ENCODE measurements around the gene DUSP2. TPM values are rescaled to one million over a fixed set of nuclear protein-coding genes. Genes with fewer than 3 reads are reported as not detected.

The DUSP2 gene
- total and polyA plus RNA-seq, 7 donors: 1.2 to 17.4 (median 2.8) TPM; not detected in 1

- Histone ChIP-seq H3K4me3 (no peak overlapping the region), H3K9me3 (no peaks in the 10 kb centered on the region), H3K36me3 (peaks cover 0 to 15% (median 8%) of the 10 kb centered on the region in 4 donors), H3K27me3 (no peaks in the 10 kb centered on the region), H3K27ac (no peak overlapping the region), H3K4me1 (no peaks in the 10 kb centered on the region)
- TF ChIP-seq POLR2AphosphoS5 (IDR thresholded peaks at IDR 0.05): no peak
- TF ChIP-seq POLR2A (IDR thresholded peaks at IDR 0.05): no peak
- TF ChIP-seq, protein P1, sequence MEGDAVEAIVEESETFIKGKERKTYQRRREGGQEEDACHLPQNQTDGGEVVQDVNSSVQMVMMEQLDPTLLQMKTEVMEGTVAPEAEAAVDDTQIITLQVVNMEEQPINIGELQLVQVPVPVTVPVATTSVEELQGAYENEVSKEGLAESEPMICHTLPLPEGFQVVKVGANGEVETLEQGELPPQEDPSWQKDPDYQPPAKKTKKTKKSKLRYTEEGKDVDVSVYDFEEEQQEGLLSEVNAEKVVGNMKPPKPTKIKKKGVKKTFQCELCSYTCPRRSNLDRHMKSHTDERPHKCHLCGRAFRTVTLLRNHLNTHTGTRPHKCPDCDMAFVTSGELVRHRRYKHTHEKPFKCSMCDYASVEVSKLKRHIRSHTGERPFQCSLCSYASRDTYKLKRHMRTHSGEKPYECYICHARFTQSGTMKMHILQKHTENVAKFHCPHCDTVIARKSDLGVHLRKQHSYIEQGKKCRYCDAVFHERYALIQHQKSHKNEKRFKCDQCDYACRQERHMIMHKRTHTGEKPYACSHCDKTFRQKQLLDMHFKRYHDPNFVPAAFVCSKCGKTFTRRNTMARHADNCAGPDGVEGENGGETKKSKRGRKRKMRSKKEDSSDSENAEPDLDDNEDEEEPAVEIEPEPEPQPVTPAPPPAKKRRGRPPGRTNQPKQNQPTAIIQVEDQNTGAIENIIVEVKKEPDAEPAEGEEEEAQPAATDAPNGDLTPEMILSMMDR (IDR thresholded peaks at IDR 0.05): no peak
- TF ChIP-seq EP300 (IDR thresholded peaks at IDR 0.05): no peak
- WGBS, 2 donors: 96 to 99% methylated on average over 1 of the region's 1 CpG
- intact Hi-C loops (cut with DNase I): no loop called here
- no peak for DNase-seq
Measured at GRCh38 chr2:96180002-96180401, 34.8 kb upstream of the DUSP2 start.

DNA sequence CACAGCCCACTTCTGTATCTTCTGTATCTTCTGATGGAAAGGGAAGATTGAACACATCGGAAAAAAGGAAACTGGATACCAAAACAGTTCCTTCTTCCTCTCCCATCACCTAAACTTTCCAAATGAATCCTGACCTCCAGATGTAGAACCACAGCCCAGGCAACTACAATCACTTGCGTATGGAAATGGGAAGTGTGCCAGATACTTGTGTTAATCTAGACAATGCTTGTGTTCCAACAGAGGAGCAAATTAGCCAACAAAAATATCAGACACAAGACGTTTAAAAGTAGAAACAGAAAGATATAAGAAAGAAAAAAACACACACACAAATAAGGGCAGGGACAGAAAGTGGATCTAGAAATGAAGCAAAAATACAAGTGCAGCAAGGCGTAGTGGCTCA is 31.4 kb upstream of the DUSP2 start:
- intact Hi-C loops (cut with DNase I): no loop called here
- WGBS, 2 donors: 71 to 74% methylated on average over 4 of the region's 4 CpGs

DNA sequence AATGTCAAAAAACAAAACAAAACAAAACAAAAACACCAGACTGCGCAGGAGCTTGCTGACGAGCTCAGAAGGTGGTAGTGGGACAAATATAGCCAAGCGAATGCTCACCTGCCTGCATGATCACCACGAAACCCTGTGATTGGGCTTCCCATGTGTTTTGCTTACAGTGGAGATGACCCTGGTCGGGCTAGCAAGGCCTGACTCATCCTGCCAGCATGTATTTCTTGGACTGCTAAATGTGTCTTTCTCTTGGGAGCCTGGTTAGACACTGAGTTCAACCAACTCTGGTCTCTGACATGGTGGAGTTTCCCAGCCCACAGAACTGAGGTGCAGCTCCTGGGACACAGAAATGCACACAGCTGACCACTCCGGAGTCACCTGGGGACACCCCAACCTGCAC is 30.7 kb upstream of the DUSP2 start:
- H3K9me3 ChIP-seq: no peaks in the 10 kb centered on the region
- no peak overlapping the region for H3K4me3 ChIP-seq
- intact Hi-C loops (cut with DNase I): no loop called here
- TF ChIP-seq POLR2AphosphoS5 (IDR thresholded peaks at IDR 0.05) (no peak), EP300 (IDR thresholded peaks at IDR 0.05) (no peak), POLR2A (IDR thresholded peaks at IDR 0.05) (no peak)
- TF ChIP-seq, protein P1 (IDR thresholded peaks at IDR 0.05): no peak
- DNase-seq: no peak
- no peaks in the 10 kb centered on the region for H3K27me3 ChIP-seq
- no peak overlapping the region for H3K27ac ChIP-seq
- H3K4me1 ChIP-seq: no peaks in the 10 kb centered on the region
- 86 to 91% methylated on average over 6 of the region's 6 CpGs for WGBS, 2 donors
- no peaks in the 10 kb centered on the region for H3K36me3 ChIP-seq

More for the DNA sequence above, 31.4 kb upstream of the DUSP2 start:
- TF ChIP-seq POLR2AphosphoS5 (IDR thresholded peaks at IDR 0.05): no peak
- no peak for TF ChIP-seq EP300 (IDR thresholded peaks at IDR 0.05)
- TF ChIP-seq, protein P1 (IDR thresholded peaks at IDR 0.05): no peak
- Histone ChIP-seq H3K36me3 (no peaks in the 10 kb centered on the region), H3K4me1 (no peaks in the 10 kb centered on the region), H3K4me3 (no peak overlapping the region), H3K27me3 (no peaks in the 10 kb centered on the region), H3K27ac (no peak overlapping the region), H3K9me3 (no peaks in the 10 kb centered on the region)
- DNase-seq: no peak

GRCh38 chr2:96174251-96175144 is 29.3 kb upstream of the DUSP2 start:
- Histone ChIP-seq H3K9me3 (peaks cover 0 to 5% (median 0%) of the 10 kb centered on the region in 4 donors), H3K4me1 (no peaks in the 10 kb centered on the region), H3K27me3 (no peaks in the 10 kb centered on the region), H3K27ac (no peak overlapping the region), H3K36me3 (no peaks in the 10 kb centered on the region), H3K4me3 (no peak overlapping the region)
- no peak for DNase-seq
- intact Hi-C loops (cut with DNase I): no loop called here
- 47% methylated on average over 8 of the region's 8 CpGs for WGBS, 2 donors
- TF ChIP-seq POLR2A (IDR thresholded peaks at IDR 0.05) (no peak), POLR2AphosphoS5 (IDR thresholded peaks at IDR 0.05) (no peak), EP300 (IDR thresholded peaks at IDR 0.05) (no peak)
- TF ChIP-seq, protein P1 (IDR thresholded peaks at IDR 0.05): peak; percentile 28 to 79 (median 66)

Data from sigmoid colon (tissue), 7 donors.